Measurements from ENCODE around the gene FXR2.

Gene FXR2

GRCh38 chr17:7587420-7588151 lies 27.1 kb downstream of the FXR2 start:
- DNase-seq, result no peak

GRCh38 chr17:7586673-7587419 lies 27.9 kb downstream of the FXR2 start:
- no peak for DNase-seq

GRCh38 chr17:7583253-7584109 lies 31.2 kb downstream of the FXR2 start, which contains the start of gene MPDU1:
Gene MPDU1 (plus strand): TSS chr17:7583852. CDS start chr17:7583863, 11 bp downstream.
- DNase-seq, result peak; percentile 91

GRCh38 chr17:7582396-7583252 lies 32.1 kb downstream of the FXR2 start:
- no peak for DNase-seq

- DNase-seq, result no peak
These were observed 33.8 kb downstream of the FXR2 start for GRCh38 chr17:7580604-7581575.

- no peak for DNase-seq
These were observed 34.7 kb downstream of the FXR2 start for GRCh38 chr17:7579834-7580603.

GRCh38 chr17:7579001-7579833 lies 35.5 kb downstream of the FXR2 start, which contains the start of gene CD68:
Gene CD68 (plus strand): TSS chr17:7579638. CDS start chr17:7579678, 40 bp downstream.
- DNase-seq, result no peak

GRCh38 chr17:7577327-7578199 lies 37.1 kb downstream of the FXR2 start:
- DNase-seq, result no peak

GRCh38 chr17:7576432-7576937 lies 38.2 kb downstream of the FXR2 start:
- no peak for DNase-seq

GRCh38 chr17:7575959-7576358 lies 38.7 kb downstream of the FXR2 start:
- no peak for DNase-seq

- no peak for DNase-seq
These were observed 39.2 kb downstream of the FXR2 start for GRCh38 chr17:7575481-7575883.

- DNase-seq, result no peak
These were observed 40.3 kb downstream of the FXR2 start for GRCh38 chr17:7574176-7574953.

- DNase-seq, result peak; percentile 17
These were observed 41.2 kb downstream of the FXR2 start for GRCh38 chr17:7573324-7574080.

- DNase-seq, result peak; percentile 93
These were observed 41.9 kb downstream of the FXR2 start for GRCh38 chr17:7572588-7573323.

GRCh38 chr17:7572338-7572587 lies 42.4 kb downstream of the FXR2 start:
- DNase-seq, result peak; percentile 93

- DNase-seq, result no peak
These were observed 44.3 kb downstream of the FXR2 start for GRCh38 chr17:7570351-7570750.
